Hindlimb muscle (tissue), 1 donor: Measurements from ENCODE around the gene BACH2. TPM values are rescaled to one million over a fixed set of nuclear protein-coding genes. Genes with fewer than 3 reads are reported as not detected.
"Not testable (repeated sequence)": the region's sequence is repeated elsewhere in the genome, so short reads cannot be mapped to it uniquely, and the experiment has no call there.

ENCODE experiments used
- DNase-seq: peaks from one replicate; pipeline ENCODE4 v3.0.0-alpha.2; 2013
- polyA plus RNA-seq: library from polyadenylated mRNA; unstranded; fragments of 120-200 nt; gene quantifications from one replicate; pipeline ENCODE4 v1.2.1, GENCODE V29; 2013; ENCODE audit not compliant: insufficient read length

Gene BACH2
- polyA plus RNA-seq, 1 donor = 6.0 TPM

GRCh38 chr6:90301816-90302215, 5.2 kb upstream of the BACH2 start:
- no peak for DNase-seq

- DNase-seq = no peak
Measured at GRCh38 chr6:90298459-90299053, 1.9 kb upstream of the BACH2 start.

- no peak for DNase-seq
Measured at GRCh38 chr6:90297867-90298381, 1.3 kb upstream of the BACH2 start.

GRCh38 chr6:90297115-90297866, 648 bp upstream of the BACH2 start:
- peak; percentile 36 for DNase-seq

GRCh38 chr6:90295854-90296340, 746 bp downstream of the BACH2 start:
- peak; percentile 90 for DNase-seq

GRCh38 chr6:90294989-90295853, 1.4 kb downstream of the BACH2 start:
- peak; percentile 60 for DNase-seq

GRCh38 chr6:90294614-90294988, 2.0 kb downstream of the BACH2 start:
- DNase-seq = peak; percentile 25

GRCh38 chr6:90294008-90294511, 2.6 kb downstream of the BACH2 start:
- no peak for DNase-seq

GRCh38 chr6:90293319-90293953, 3.2 kb downstream of the BACH2 start:
- no peak for DNase-seq

GRCh38 chr6:90291565-90291964, 5.1 kb downstream of the BACH2 start:
- DNase-seq = no peak

GRCh38 chr6:90290811-90291420, 5.7 kb downstream of the BACH2 start:
- DNase-seq = no peak

- no peak for DNase-seq
Measured at GRCh38 chr6:90289902-90290301, 6.7 kb downstream of the BACH2 start.

GRCh38 chr6:90288404-90288803, 8.2 kb downstream of the BACH2 start:
- no peak for DNase-seq

GRCh38 chr6:90286884-90287488, 9.7 kb downstream of the BACH2 start:
- no peak for DNase-seq

GRCh38 chr6:90285611-90286381, 10.8 kb downstream of the BACH2 start:
- DNase-seq = peak; percentile 79

- DNase-seq = no peak
Measured at GRCh38 chr6:90285042-90285481, 11.6 kb downstream of the BACH2 start.

GRCh38 chr6:90284236-90285041, 12.2 kb downstream of the BACH2 start:
- peak; percentile 57 for DNase-seq

- not testable (repeated sequence) for DNase-seq
Measured at GRCh38 chr6:90282265-90282664, 14.4 kb downstream of the BACH2 start.

- no peak for DNase-seq
Measured at GRCh38 chr6:90278129-90278528, 18.5 kb downstream of the BACH2 start.
